GM10266 (cell line): ENCODE data around the gene GET4.
A peak's percentile ranks its signal among the peaks of the same experiment; 100 is the strongest.

ENCODE experiments used
- DNase-seq: peaks from one replicate; pipeline ENCODE4 v3.0.0; 2012; ENCODE audit errors: extremely low spot score
- CTCF ChIP-seq: IDR thresholded peaks from 2 replicates; pipeline ENCODE4 v1.5.1; 2012; ENCODE audit warnings: mild to moderate bottlenecking, low read depth; ENCODE audit not compliant: control insufficient read depth, insufficient read depth; ENCODE audit errors: missing control alignments

The GET4 gene

GRCh38 chr7:876077-876971 lies at the start of gene GET4:
TSS of gene GET4 (plus strand) at chr7:876554. CDS start at chr7:876646, 92 bp downstream.
- peak; percentile 24 for TF ChIP-seq CTCF
- DNase-seq = peak; percentile 95

- no peak for DNase-seq
- no peak for TF ChIP-seq CTCF
Measured at GRCh38 chr7:828793-829561, 47.4 kb upstream of the GET4 start.

- DNase-seq = no peak
Measured at GRCh38 chr7:830069-830468, 46.3 kb upstream of the GET4 start.

GRCh38 chr7:831596-832166 lies 44.7 kb upstream of the GET4 start:
- no peak for TF ChIP-seq CTCF
- peak; percentile 81 for DNase-seq

More at GRCh38 chr7:830069-830468, 46.3 kb upstream of the GET4 start:
- TF ChIP-seq CTCF = no peak

- peak; percentile 72 for DNase-seq
- no peak for TF ChIP-seq CTCF
Measured at GRCh38 chr7:832167-832967, 44.0 kb upstream of the GET4 start, which contains the start of gene SUN1. TSS of gene SUN1 (plus strand) at chr7:832476. CDS start at chr7:832525, 49 bp downstream.

GRCh38 chr7:832968-833424 lies 43.4 kb upstream of the GET4 start:
- no peak for TF ChIP-seq CTCF
- DNase-seq = no peak
